ENCODE data around the gene CRELD1. TPM values are rescaled to one million over a fixed set of nuclear protein-coding genes. Genes with fewer than 3 reads are reported as not detected.
"Not testable (repeated sequence)": the region's sequence is repeated elsewhere in the genome, so short reads cannot be mapped to it uniquely, and the experiment has no call there.

CRELD1 gene
- polyA plus RNA-seq, 4 donors, result 48.8 to 80.5 (median 65.6) TPM

- DNase-seq (ENCODE audit: low read depth in 4 of 4, low spot score in 2 of 4), result no peak
Measured at GRCh38 chr3:9930804-9931418, 2.7 kb upstream of the CRELD1 start.

- DNase-seq (ENCODE audit: low read depth in 4 of 4, low spot score in 2 of 4), result no peak
Measured at GRCh38 chr3:9932535-9932842, 1.1 kb upstream of the CRELD1 start.

GRCh38 chr3:9932843-9933560 lies 632 bp upstream of the CRELD1 start:
- DNase-seq (ENCODE audit: low read depth in 4 of 4, low spot score in 2 of 4), result peak in 2 of 4 donors; percentile 56 to 61

GRCh38 chr3:9934235-9934621 lies 594 bp downstream of the CRELD1 start:
- DNase-seq (ENCODE audit: low read depth in 4 of 4, low spot score in 2 of 4), result no peak

GRCh38 chr3:9934993-9935392 lies 1.4 kb downstream of the CRELD1 start:
- DNase-seq (ENCODE audit: low read depth in 4 of 4, low spot score in 2 of 4), result no peak

- no peak for DNase-seq (ENCODE audit: low read depth in 4 of 4, low spot score in 2 of 4)
Measured at GRCh38 chr3:9935966-9936510, 2.4 kb downstream of the CRELD1 start.

GRCh38 chr3:9937486-9938238 lies 4.0 kb downstream of the CRELD1 start:
- DNase-seq (ENCODE audit: low read depth in 4 of 4, low spot score in 2 of 4), result no peak

GRCh38 chr3:9938966-9939365 lies 5.3 kb downstream of the CRELD1 start:
- no peak for DNase-seq (ENCODE audit: low read depth in 4 of 4, low spot score in 2 of 4)

- DNase-seq (ENCODE audit: low read depth in 4 of 4, low spot score in 2 of 4), result not testable (repeated sequence)
Measured at GRCh38 chr3:9939906-9940305, 6.3 kb downstream of the CRELD1 start.

- no peak for DNase-seq (ENCODE audit: low read depth in 4 of 4, low spot score in 2 of 4)
Measured at GRCh38 chr3:9940746-9941145, 7.1 kb downstream of the CRELD1 start.

GRCh38 chr3:9942164-9942563 lies 8.5 kb downstream of the CRELD1 start:
- DNase-seq (ENCODE audit: low read depth in 4 of 4, low spot score in 2 of 4), result no peak

GRCh38 chr3:9942934-9943690 lies 9.5 kb downstream of the CRELD1 start:
- DNase-seq (ENCODE audit: low read depth in 4 of 4, low spot score in 2 of 4), result no peak

- no peak for DNase-seq (ENCODE audit: low read depth in 4 of 4, low spot score in 2 of 4)
Measured at GRCh38 chr3:9944271-9944670, 10.6 kb downstream of the CRELD1 start.

- DNase-seq (ENCODE audit: low read depth in 4 of 4, low spot score in 2 of 4), result no peak
Measured at GRCh38 chr3:9945358-9945757, 11.7 kb downstream of the CRELD1 start.

- peak; percentile 63 to 73 (median 68) for DNase-seq (ENCODE audit: low read depth in 4 of 4, low spot score in 2 of 4)
Measured at GRCh38 chr3:9946112-9947024, 12.7 kb downstream of the CRELD1 start.

- peak in 3 of 4 donors; percentile 26 to 43 (median 39) for DNase-seq (ENCODE audit: low read depth in 4 of 4, low spot score in 2 of 4)
Measured at GRCh38 chr3:9947025-9947995, 13.7 kb downstream of the CRELD1 start.

GRCh38 chr3:9948586-9948985 lies 15.0 kb downstream of the CRELD1 start:
- no peak for DNase-seq (ENCODE audit: low read depth in 4 of 4, low spot score in 2 of 4)

- no peak for DNase-seq (ENCODE audit: low read depth in 4 of 4, low spot score in 2 of 4)
Measured at GRCh38 chr3:9949115-9949514, 15.5 kb downstream of the CRELD1 start.

- DNase-seq (ENCODE audit: low read depth in 4 of 4, low spot score in 2 of 4), result no peak
Measured at GRCh38 chr3:9949626-9950025, 16.0 kb downstream of the CRELD1 start.
